Sigmoid colon (tissue), 7 donors: Measurements from ENCODE around the gene S100A7. TPM values are rescaled to one million over a fixed set of nuclear protein-coding genes. Genes with fewer than 3 reads are reported as not detected.
"Not testable (repeated sequence)": the region's sequence is repeated elsewhere in the genome, so short reads cannot be mapped to it uniquely, and the experiment has no call there.

Experiments
- DNase-seq: peaks from one replicate; pipeline ENCODE4 v3.0.0-alpha.2; 2019
- H3K27ac ChIP-seq, 4 donors: fragments of 200-600 bp; sonication (generic); one replicate each; pipeline ENCODE4 v1.5.1; 2016 to 2019; ENCODE audit warnings: mild to moderate bottlenecking in 1 of 4
- H3K27me3 ChIP-seq, 3 donors: fragments of 200-600 bp; sonication (generic); one replicate each; pipeline ENCODE4 v1.5.1; 2019; ENCODE audit warnings: mild to moderate bottlenecking in 1 of 3
- H3K36me3 ChIP-seq, 4 donors: fragments of 200-600 bp; sonication (generic); one replicate each; pipeline ENCODE4 v1.5.1; 2016 to 2019
- H3K4me1 ChIP-seq, 4 donors: fragments of 200-600 bp; sonication (generic); one replicate each; pipeline ENCODE4 v1.5.1; 2017 to 2019
- H3K4me3 ChIP-seq, 4 donors: fragments of 200-600 bp; sonication (generic); one replicate each; pipeline ENCODE4 v1.5.1; 2017 to 2019; ENCODE audit warnings: mild to moderate bottlenecking in 2 of 4, moderate library complexity in 1 of 4
- H3K9me3 ChIP-seq, 4 donors: fragments of 200-600 bp in 3 of 4; sonication (generic) in 3 of 4; one replicate each; pipeline versions ENCODE4 v1.5.1 to v1.6.1; 2013 to 2019
- CTCF ChIP-seq, 4 experiments: fragments of 450-650 bp in 3 of 4; fragments of 200-600 bp in 1 of 4; IDR thresholded peaks; one replicate each; pipeline ENCODE4 v1.5.1; 2016 to 2019; ENCODE audit warnings: antibody characterized with exemption in 4 of 4, mild to moderate bottlenecking in 3 of 4, moderate library complexity in 2 of 4
- EP300 ChIP-seq, 4 donors: sonication (generic); formaldehyde crosslinking; IDR thresholded peaks; one replicate each; pipeline ENCODE4 v1.6.1; 2017; ENCODE audit warnings: antibody characterized with exemption in 4 of 4
- POLR2A ChIP-seq, 2 donors: fragments of 450-650 bp; IDR thresholded peaks; one replicate each; pipeline ENCODE4 v1.6.1; 2016; ENCODE audit warnings: antibody characterized with exemption in 2 of 2, mild to moderate bottlenecking in 2 of 2, moderate library complexity in 2 of 2
- POLR2AphosphoS5 ChIP-seq, 4 donors: sonication (generic); formaldehyde crosslinking; IDR thresholded peaks; one replicate each; pipeline ENCODE4 v1.6.1; 2017; ENCODE audit warnings: antibody characterized with exemption in 4 of 4
- WGBS, 2 donors: extraction: QIAGEN DNeasy Blood & Tissue Kit; methylation state at CpG; one replicate each; pipeline ENCODE4 v1.1.7; 2013; 5-methylcytosine and 5-hydroxymethylcytosine counted together
- intact Hi-C: fragments of 100-400 bp; cut with DNase I; formaldehyde crosslinking; loops from one replicate; pipeline ENCODE4 v1.15.1; 2023
- polyA plus RNA-seq, 3 donors: library from polyadenylated mRNA; stranded (reverse); fragments of 200-250 nt; gene quantifications; one replicate each; pipeline ENCODE4 v1.2.3, GENCODE V29; 2013
- total RNA-seq, 4 donors: library from RNA; depleted of rRNA; stranded (reverse); fragments of >200 nt; gene quantifications; one replicate each; pipeline ENCODE4 v1.1.0, GENCODE V29; 2016
- donor health status: healthy with polysubstance abuse.
- donor health status: Bipolar disorder and iron deficiency.
- donor health status: healthy.

S100A7 gene
- total and polyA plus RNA-seq, 7 donors: not detected

- no peak overlapping the region for H3K4me3 ChIP-seq
- WGBS, 2 donors: 80% methylated on average over 5 of the region's 5 CpGs
- no peaks in the 10 kb centered on the region for H3K27me3 ChIP-seq
- peaks cover 0 to 4% (median 0%) of the 10 kb centered on the region in 4 donors for H3K9me3 ChIP-seq
- intact Hi-C loops: no loop called here
- DNase-seq: no peak
- peaks cover 0 to 5% (median 2%) of the 10 kb centered on the region in 4 donors for H3K4me1 ChIP-seq
- H3K27ac ChIP-seq: no peak overlapping the region
- TF ChIP-seq POLR2AphosphoS5 (IDR thresholded peaks at IDR 0.05) (no peak), EP300 (IDR thresholded peaks at IDR 0.05) (no peak)
- no peaks in the 10 kb centered on the region for H3K36me3 ChIP-seq
These were observed 6.5 kb upstream of the S100A7 start for GRCh38 chr1:153466908-153467307.

GRCh38 chr1:153465811-153466636 is 5.6 kb upstream of the S100A7 start:
- no peaks in the 10 kb centered on the region for H3K9me3 ChIP-seq
- H3K27ac ChIP-seq: no peak overlapping the region
- peak; percentile 72 for DNase-seq
- intact Hi-C loops: no loop called here
- no peaks in the 10 kb centered on the region for H3K27me3 ChIP-seq
- 24 to 30% methylated on average over 23 of the region's 23 CpGs for WGBS, 2 donors
- TF ChIP-seq CTCF (IDR thresholded peaks at IDR 0.05) (peak in 3 of 4 experiments; percentile 30 to 74 (median 60)), EP300 (IDR thresholded peaks at IDR 0.05) (no peak), POLR2A (IDR thresholded peaks at IDR 0.05) (no peak), POLR2AphosphoS5 (IDR thresholded peaks at IDR 0.05) (no peak)
- H3K4me1 ChIP-seq: peaks cover 0 to 5% (median 2%) of the 10 kb centered on the region in 4 donors
- H3K36me3 ChIP-seq: no peaks in the 10 kb centered on the region
- no peak overlapping the region for H3K4me3 ChIP-seq

GRCh38 chr1:153462741-153463140 is 2.3 kb upstream of the S100A7 start:
- not testable (repeated sequence) for H3K4me1 ChIP-seq, H3K36me3 ChIP-seq
- intact Hi-C loops: loop anchor here (5.0 kb wide), 1 partner anchor 35 kb away; no protein-coding TSS in a partner anchor

GRCh38 chr1:153459655-153460054 is 796 bp downstream of the S100A7 start:
- Histone ChIP-seq H3K27ac (no peak overlapping the region), H3K36me3 (no peaks in the 10 kb centered on the region), H3K4me1 (no peaks in the 10 kb centered on the region), H3K4me3 (no peak overlapping the region), H3K27me3 (peaks cover 0 to 2% (median 0%) of the 10 kb centered on the region in 3 donors), H3K9me3 (no peaks in the 10 kb centered on the region)
- no peak for DNase-seq
- TF ChIP-seq CTCF (IDR thresholded peaks at IDR 0.05): no peak
- TF ChIP-seq POLR2AphosphoS5 (IDR thresholded peaks at IDR 0.05): no peak
- no peak for TF ChIP-seq EP300 (IDR thresholded peaks at IDR 0.05)
- no peak for TF ChIP-seq POLR2A (IDR thresholded peaks at IDR 0.05)
- intact Hi-C loops: loop anchor here (5.0 kb wide), 1 partner anchor 38 kb away; no protein-coding TSS in a partner anchor
- 80 to 85% methylated on average over 2 of the region's 2 CpGs for WGBS, 2 donors

More at GRCh38 chr1:153462741-153463140, 2.3 kb upstream of the S100A7 start:
- DNase-seq, H3K4me3 ChIP-seq, H3K9me3 ChIP-seq, H3K27ac ChIP-seq, H3K27me3 ChIP-seq: not testable (repeated sequence)

- no peak overlapping the region for H3K27ac ChIP-seq
- no peak for TF ChIP-seq POLR2A (IDR thresholded peaks at IDR 0.05)
- TF ChIP-seq POLR2AphosphoS5 (IDR thresholded peaks at IDR 0.05): no peak
- TF ChIP-seq CTCF (IDR thresholded peaks at IDR 0.05): no peak
- TF ChIP-seq EP300 (IDR thresholded peaks at IDR 0.05): no peak
- H3K27me3 ChIP-seq: peaks cover 0 to 2% (median 0%) of the 10 kb centered on the region in 3 donors
- WGBS, 2 donors: 51 to 67% methylated on average over 1 of the region's 1 CpG
- no peaks in the 10 kb centered on the region for H3K9me3 ChIP-seq
- no peak for DNase-seq
- no peak overlapping the region for H3K4me3 ChIP-seq
- intact Hi-C loops: no loop called here
- no peaks in the 10 kb centered on the region for H3K36me3 ChIP-seq
- no peaks in the 10 kb centered on the region for H3K4me1 ChIP-seq
These were observed 4.1 kb downstream of the S100A7 start for GRCh38 chr1:153456396-153456795.

- H3K27me3 ChIP-seq, H3K4me1 ChIP-seq, DNase-seq, intact Hi-C loops, H3K9me3 ChIP-seq, H3K4me3 ChIP-seq, H3K27ac ChIP-seq, H3K36me3 ChIP-seq: not testable (repeated sequence)
- WGBS, 2 donors: 82 to 91% methylated on average over 4 of the region's 4 CpGs
These were observed 11.6 kb downstream of the S100A7 start for GRCh38 chr1:153448851-153449250.
